Smooth muscle cell (in vitro differentiated cells): ENCODE results near the gene OR51I2. TPM values are rescaled to one million over a fixed set of nuclear protein-coding genes. Genes with fewer than 3 reads are reported as not detected.

ENCODE experiments used
- DNase-seq: peaks from one replicate; lab custom pipeline; 2025; ENCODE audit not compliant: unreplicated experiment; lab: John Stamatoyannopoulos, UW
- H2AFZ ChIP-seq: fragments of 200-600 bp; sonication (generic); 2 replicates; pipeline ENCODE4 v1.6.0; 2016; ENCODE audit warnings: antibody characterized with exemption, low read depth, mild to moderate bottlenecking
- H3F3A ChIP-seq: fragments of 200-600 bp; sonication (generic); 2 replicates; pipeline ENCODE4 v1.6.0; 2017; ENCODE audit warnings: antibody characterized with exemption, low read depth
- H3K27ac ChIP-seq: fragments of 200-600 bp; sonication (generic); 2 replicates; pipeline ENCODE4 v1.5.1; 2016; ENCODE audit warnings: low read depth, mild to moderate bottlenecking
- H3K27me3 ChIP-seq: fragments of 200-600 bp; sonication (generic); 2 replicates; pipeline ENCODE4 v1.6.1; 2016; ENCODE audit warnings: low read depth, mild to moderate bottlenecking
- H3K36me3 ChIP-seq: fragments of 200-600 bp; sonication (generic); 2 replicates; pipeline ENCODE4 v1.5.1; 2016; ENCODE audit warnings: low read depth
- H3K4me1 ChIP-seq: fragments of 200-600 bp; sonication (generic); 2 replicates; pipeline ENCODE4 v1.5.1; 2016; ENCODE audit warnings: low read depth
- H3K4me2 ChIP-seq: fragments of 200-600 bp; sonication (generic); 2 replicates; pipeline ENCODE4 v1.6.0; 2016; ENCODE audit warnings: mild to moderate bottlenecking
- H3K4me3 ChIP-seq: fragments of 200-600 bp; sonication (generic); 2 replicates; pipeline ENCODE4 v1.5.1; 2016; ENCODE audit warnings: mild to moderate bottlenecking
- H3K79me2 ChIP-seq: fragments of 200-600 bp; sonication (generic); 2 replicates; pipeline ENCODE4 v1.6.0; 2016; ENCODE audit warnings: low read depth, mild to moderate bottlenecking
- H3K9ac ChIP-seq: fragments of 200-600 bp; sonication (generic); 2 replicates; pipeline ENCODE4 v1.6.0; 2016; ENCODE audit warnings: low read depth
- H3K9me3 ChIP-seq: fragments of 200-600 bp; sonication (generic); replicated peaks from 2 replicates; pipeline ENCODE4 v1.5.1; 2016; ENCODE audit warnings: low read depth
- H4K20me1 ChIP-seq: fragments of 200-600 bp; sonication (generic); 2 replicates; pipeline ENCODE4 v1.6.0; 2016; ENCODE audit warnings: low read depth
- WGBS: methylation state at CpG from one replicate; pipeline ENCODE4 v1.1.7; 2016; ENCODE audit warnings: low lambda C conversion rate; 5-methylcytosine and 5-hydroxymethylcytosine counted together
- polyA plus RNA-seq: library from polyadenylated mRNA; unstranded; fragments of >200 nt; fragmentation: Nextera tagmentation; extraction: Ambion mirVana; gene quantifications from 2 replicates; pipeline ENCODE4 v1.2.1, GENCODE V29; 2016
- total RNA-seq: library from RNA; depleted of rRNA; stranded (reverse); fragments of >200 nt; gene quantifications from 2 replicates; pipeline ENCODE4 v1.2.3, GENCODE V29; 2014
- TF ChIP-seq, protein P1 (sequence below): fragments of 200-600 bp; sonication (generic); IDR thresholded peaks from 2 replicates; pipeline ENCODE4 v1.5.1; 2017; ENCODE audit warnings: borderline replicate concordance, mild to moderate bottlenecking, antibody characterized with exemption; ENCODE audit not compliant: insufficient read depth, poor library complexity, severe bottlenecking

Gene OR51I2, protein sequence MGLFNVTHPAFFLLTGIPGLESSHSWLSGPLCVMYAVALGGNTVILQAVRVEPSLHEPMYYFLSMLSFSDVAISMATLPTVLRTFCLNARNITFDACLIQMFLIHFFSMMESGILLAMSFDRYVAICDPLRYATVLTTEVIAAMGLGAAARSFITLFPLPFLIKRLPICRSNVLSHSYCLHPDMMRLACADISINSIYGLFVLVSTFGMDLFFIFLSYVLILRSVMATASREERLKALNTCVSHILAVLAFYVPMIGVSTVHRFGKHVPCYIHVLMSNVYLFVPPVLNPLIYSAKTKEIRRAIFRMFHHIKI
- total RNA-seq = not detected in 2 replicates
- polyA plus RNA-seq = not detected in 2 replicates

DNA sequence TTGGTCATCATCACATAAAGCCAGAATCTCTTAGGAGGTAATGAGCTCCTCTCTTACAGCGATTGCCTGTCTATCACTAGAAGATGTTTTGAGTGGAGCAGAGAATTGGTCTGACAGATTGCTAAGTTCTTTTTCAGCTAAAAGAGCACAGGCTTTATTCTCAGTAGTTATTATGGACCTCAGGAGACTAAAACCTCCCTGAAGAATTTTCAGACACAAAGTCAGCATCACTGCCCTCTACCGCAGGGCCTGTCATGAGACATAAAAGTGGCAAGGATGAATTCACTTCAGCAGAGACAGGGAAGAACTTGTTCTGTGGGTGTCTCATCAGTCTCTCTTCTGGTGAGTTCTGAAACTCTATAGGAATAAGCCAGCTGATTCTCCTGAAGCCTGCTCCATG, at the start of gene OR51I2:
OR51I2 (plus strand) TSS at position 301 of the 400 bp plus-strand sequence. CDS start 4,166 bp downstream, outside the sequence.
- no peaks in the 10 kb centered on the region for H3K4me1 ChIP-seq
- no peaks in the 10 kb centered on the region for H4K20me1 ChIP-seq
- H3K79me2 ChIP-seq = no peaks in the 10 kb centered on the region
- no peak within 1 kb of the TSS for H3K4me2 ChIP-seq
- no peak within 1 kb of the TSS for H3K4me3 ChIP-seq
- no peaks in the 10 kb centered on the region for H3F3A ChIP-seq
- H2AFZ ChIP-seq = no peak within 1 kb of the TSS
- no peak within 1 kb of the TSS for H3K9ac ChIP-seq
- TF ChIP-seq, protein P1, sequence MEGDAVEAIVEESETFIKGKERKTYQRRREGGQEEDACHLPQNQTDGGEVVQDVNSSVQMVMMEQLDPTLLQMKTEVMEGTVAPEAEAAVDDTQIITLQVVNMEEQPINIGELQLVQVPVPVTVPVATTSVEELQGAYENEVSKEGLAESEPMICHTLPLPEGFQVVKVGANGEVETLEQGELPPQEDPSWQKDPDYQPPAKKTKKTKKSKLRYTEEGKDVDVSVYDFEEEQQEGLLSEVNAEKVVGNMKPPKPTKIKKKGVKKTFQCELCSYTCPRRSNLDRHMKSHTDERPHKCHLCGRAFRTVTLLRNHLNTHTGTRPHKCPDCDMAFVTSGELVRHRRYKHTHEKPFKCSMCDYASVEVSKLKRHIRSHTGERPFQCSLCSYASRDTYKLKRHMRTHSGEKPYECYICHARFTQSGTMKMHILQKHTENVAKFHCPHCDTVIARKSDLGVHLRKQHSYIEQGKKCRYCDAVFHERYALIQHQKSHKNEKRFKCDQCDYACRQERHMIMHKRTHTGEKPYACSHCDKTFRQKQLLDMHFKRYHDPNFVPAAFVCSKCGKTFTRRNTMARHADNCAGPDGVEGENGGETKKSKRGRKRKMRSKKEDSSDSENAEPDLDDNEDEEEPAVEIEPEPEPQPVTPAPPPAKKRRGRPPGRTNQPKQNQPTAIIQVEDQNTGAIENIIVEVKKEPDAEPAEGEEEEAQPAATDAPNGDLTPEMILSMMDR = no peak
- H3K36me3 ChIP-seq = no peaks in the 10 kb centered on the region
- DNase-seq = no peak
- H3K9me3 ChIP-seq = no peaks in the 10 kb centered on the region
- whole genome bisulfite sequencing = 90% methylated on average over 2 of the region's 2 CpGs
- no peak within 1 kb of the TSS for H3K27ac ChIP-seq
- H3K27me3 ChIP-seq = no peaks in the 10 kb centered on the region

DNA sequence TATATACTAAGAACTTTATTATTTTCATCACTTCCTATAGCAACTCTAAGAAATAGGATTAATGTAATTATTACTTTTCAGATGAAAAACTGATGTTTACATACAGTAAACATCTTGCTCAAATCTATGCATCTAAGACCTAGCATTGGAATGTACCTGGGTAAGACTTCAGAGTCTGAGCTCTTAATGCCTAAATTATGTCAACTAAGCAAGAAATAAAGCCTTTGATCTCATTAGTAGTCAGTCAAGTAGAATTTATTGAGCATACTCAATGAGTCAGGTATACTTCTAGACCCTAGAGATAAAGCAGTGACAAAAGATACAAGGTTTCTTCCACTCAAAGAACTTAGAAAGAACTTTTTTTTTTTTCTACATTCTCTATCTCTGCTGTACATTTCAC, 44.0 kb upstream of the OR51I2 start:
- H4K20me1 ChIP-seq = no peaks in the 10 kb centered on the region
- no peak overlapping the region for H3K4me2 ChIP-seq
- H3K27ac ChIP-seq = no peak overlapping the region
- H3K9me3 ChIP-seq = no peaks in the 10 kb centered on the region
- no peak for DNase-seq
- H3K79me2 ChIP-seq = no peaks in the 10 kb centered on the region
- no peak overlapping the region for H3K4me3 ChIP-seq
- no peaks in the 10 kb centered on the region for H3K27me3 ChIP-seq
- no peak overlapping the region for H2AFZ ChIP-seq
- no peaks in the 10 kb centered on the region for H3K4me1 ChIP-seq
- no peaks in the 10 kb centered on the region for H3K36me3 ChIP-seq
- no peaks in the 10 kb centered on the region for H3F3A ChIP-seq
- TF ChIP-seq, protein P1 = no peak
- H3K9ac ChIP-seq = no peak overlapping the region

DNA sequence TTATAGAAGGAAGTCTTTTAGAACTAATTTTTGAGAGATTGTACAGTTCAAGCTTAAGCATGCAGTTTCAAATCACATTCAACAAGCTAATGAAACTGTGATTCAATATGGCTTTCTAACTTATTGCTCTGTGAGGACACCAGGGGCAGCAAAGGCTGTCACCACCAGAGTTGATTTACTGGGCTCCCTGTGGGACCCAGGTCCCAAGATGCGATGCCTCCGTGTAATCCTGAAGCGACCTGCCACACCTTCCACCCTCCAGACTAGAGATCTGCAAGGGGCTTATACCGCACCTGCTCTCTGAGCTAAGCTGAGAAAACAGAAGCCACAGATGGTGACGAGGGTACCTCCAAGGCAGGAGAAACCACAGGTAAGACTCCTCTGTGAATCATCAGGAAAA, 28.1 kb upstream of the OR51I2 start:
- H3K79me2 ChIP-seq = no peaks in the 10 kb centered on the region
- 69% methylated on average over 5 of the region's 5 CpGs for WGBS
- no peaks in the 10 kb centered on the region for H3K9me3 ChIP-seq
- no peak overlapping the region for H3K4me2 ChIP-seq
- H3K4me1 ChIP-seq = no peaks in the 10 kb centered on the region
- no peaks in the 10 kb centered on the region for H3K27me3 ChIP-seq
- no peak overlapping the region for H3K4me3 ChIP-seq
- no peaks in the 10 kb centered on the region for H3K36me3 ChIP-seq
- no peak for DNase-seq
- H3F3A ChIP-seq = no peaks in the 10 kb centered on the region
- no peak overlapping the region for H3K27ac ChIP-seq
- TF ChIP-seq, protein P1 = no peak
- no peak overlapping the region for H3K9ac ChIP-seq
- H4K20me1 ChIP-seq = no peaks in the 10 kb centered on the region
- H2AFZ ChIP-seq = no peak overlapping the region

DNA sequence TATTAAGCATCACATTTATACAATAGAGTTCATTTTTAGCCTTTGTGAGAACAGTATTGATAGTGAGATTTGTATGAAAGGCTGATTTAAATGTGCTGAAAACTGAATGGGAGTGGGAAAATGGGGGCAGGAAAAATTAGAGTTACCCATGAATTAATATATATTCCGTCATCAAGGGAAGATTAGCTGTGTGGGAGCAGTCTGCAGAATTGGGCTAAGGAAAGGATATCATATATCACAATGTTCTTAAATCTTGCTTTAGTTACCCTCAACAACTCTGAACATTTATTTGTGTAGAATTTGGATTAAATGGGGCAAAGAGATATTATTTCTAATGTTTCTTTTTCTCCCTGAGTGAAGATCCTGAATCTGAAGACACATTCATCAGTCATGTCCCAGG, 27.3 kb upstream of the OR51I2 start, which contains the start of gene OR51Q1:
OR51Q1 (plus strand) TSS at position 301 of the 400 bp plus-strand sequence; CDS start at position 391, 90 bp downstream.
- Histone ChIP-seq H3K79me2 (no peaks in the 10 kb centered on the region), H2AFZ (no peak within 1 kb of the TSS), H3K4me1 (no peaks in the 10 kb centered on the region), H3K9me3 (no peaks in the 10 kb centered on the region), H3K27me3 (peaks cover 5% of the 10 kb centered on the region), H3K9ac (no peak within 1 kb of the TSS), H3K4me2 (no peak within 1 kb of the TSS), H4K20me1 (no peaks in the 10 kb centered on the region), H3F3A (no peaks in the 10 kb centered on the region), H3K27ac (no peak within 1 kb of the TSS), H3K4me3 (no peak within 1 kb of the TSS), H3K36me3 (no peaks in the 10 kb centered on the region)
- TF ChIP-seq, protein P1 = no peak
- DNase-seq = no peak
- 83% methylated on average over 1 of the region's 1 CpG for WGBS
